ENCODE measurements around the gene ACO2.

Gene ACO2

GRCh38 chr22:41563051-41563711 lies 94.3 kb downstream of the ACO2 start:
- ChIA-PET POLR2A (interaction anchor here (0.6 to 12.8 kb wide), 6 partner anchors 12 to 117 kb away, joined by 3 to 105 read pairs (median 4); partner anchors contain the start of genes DESI1, PMM1 and TOB2), CTCF (interaction anchor here (0.6 to 2.0 kb wide), 4 partner anchors 14 to 35 kb away, joined by 3 to 7 read pairs (median 4); partner anchors contain the start of gene POLR3H)
- H3K9me3 ChIP-seq (ENCODE audit: control insufficient read depth, insufficient read depth, low read depth, low read length): no peaks in the 10 kb centered on the region
- no peaks in the 10 kb centered on the region for H3K36me3 ChIP-seq (ENCODE audit: control insufficient read depth in 2 of 2, insufficient read depth in 1 of 2, low read length in 2 of 2)
- H3K4me1 ChIP-seq (ENCODE audit: control insufficient read depth, insufficient read depth, low read length): peaks cover 3% of the 10 kb centered on the region
- H3K27ac ChIP-seq (ENCODE audit: extremely low read depth, low read depth, low read length): no peak overlapping the region
- TF ChIP-seq ZIC2 (tag by site-specific recombination; IDR thresholded peaks at IDR 0.05): 0 out of 2 replicates have a peak, but pooled peaks have one; percentile 4
- 0 out of 2 replicates have a peak, but pooled peaks have one; percentile 33 for TF ChIP-seq WT1 (tag by site-specific recombination; IDR thresholded peaks at IDR 0.05)
- peak; percentile 87 for TF ChIP-seq ZNF341 (tag by site-specific recombination; IDR thresholded peaks at IDR 0.05; ENCODE audit: low read depth)
- peak; percentile 83 for TF ChIP-seq MYNN (tag by site-specific recombination; IDR thresholded peaks at IDR 0.05; ENCODE audit: borderline replicate concordance)
- TF ChIP-seq ZNF785 (tag by site-specific recombination; IDR thresholded peaks at IDR 0.05): no peak
- peak; percentile 26; the same call in 1 of the 2 replicates for TF ChIP-seq SP7 (tag by site-specific recombination; IDR thresholded peaks at IDR 0.05)
- TF ChIP-seq AEBP2 (tag by site-specific recombination; IDR thresholded peaks at IDR 0.05; ENCODE audit: borderline replicate concordance): no peak
- TF ChIP-seq GLIS1 (tag by site-specific recombination; IDR thresholded peaks at IDR 0.05): peak; percentile 93
- peak; percentile 66 for TF ChIP-seq KLF17 (tag by site-specific recombination; IDR thresholded peaks at IDR 0.05)
- TF ChIP-seq PATZ1 (tag by site-specific recombination; IDR thresholded peaks at IDR 0.05): peak; percentile 63
- TF ChIP-seq ZNF501 (tag by site-specific recombination; IDR thresholded peaks at IDR 0.05): no peak
- no peak overlapping the region for H3K4me3 ChIP-seq (ENCODE audit: low read depth, low read length)

DNA sequence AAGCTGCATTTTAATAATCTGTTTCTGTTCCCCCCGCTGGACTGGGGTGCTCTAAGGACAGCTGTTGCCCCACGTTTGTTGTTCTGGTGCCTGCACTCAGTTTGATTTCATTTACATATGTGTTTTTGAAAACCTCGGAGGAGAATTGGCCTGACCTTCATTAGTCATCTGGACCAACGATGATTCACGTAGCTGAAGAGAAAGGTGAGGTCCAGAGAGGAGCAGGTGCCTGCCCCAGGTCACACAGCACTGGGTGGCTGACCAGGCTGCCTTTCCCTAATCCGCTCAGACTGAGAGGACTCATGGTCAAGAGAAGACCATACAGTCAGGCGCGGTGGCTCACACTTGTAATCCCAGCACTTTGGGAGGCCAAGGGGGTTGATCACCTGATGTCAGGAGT lies 95.6 kb downstream of the ACO2 start:
- H3K4me1 ChIP-seq (ENCODE audit: control insufficient read depth, insufficient read depth, low read length): peaks cover 3% of the 10 kb centered on the region
- no peak overlapping the region for H3K4me3 ChIP-seq (ENCODE audit: low read depth, low read length)
- ChIA-PET CTCF (interaction anchor here (0.7 to 1.2 kb wide), 3 partner anchors 20 to 233 kb away, joined by 3 to 5 read pairs (median 3); partner anchors contain the start of gene POLR3H), POLR2A (interaction anchor here (0.6 kb wide), 1 partner anchor 160 kb away, joined by 3 read pairs; no protein-coding TSS in a partner anchor)
- TF ChIP-seq MYNN (tag by site-specific recombination; IDR thresholded peaks at IDR 0.05; ENCODE audit: borderline replicate concordance) (no peak), ZNF157 (tag by site-specific recombination; IDR thresholded peaks at IDR 0.05) (no peak), ZNF248 (tag by site-specific recombination; IDR thresholded peaks at IDR 0.05) (no peak), ZNF138 (tag by site-specific recombination; IDR thresholded peaks at IDR 0.05; ENCODE audit: borderline replicate concordance) (no peak), HOXC10 (CRISPR knock-in tag; IDR thresholded peaks at IDR 0.05) (no peak), SALL2 (tag by site-specific recombination; IDR thresholded peaks at IDR 0.05; ENCODE audit: borderline replicate concordance) (no peak), ZNF701 (tag by site-specific recombination; IDR thresholded peaks at IDR 0.05) (no peak), ZNF623 (tag by site-specific recombination; IDR thresholded peaks at IDR 0.05) (no peak)
- TF ChIP-seq, protein P1, sequence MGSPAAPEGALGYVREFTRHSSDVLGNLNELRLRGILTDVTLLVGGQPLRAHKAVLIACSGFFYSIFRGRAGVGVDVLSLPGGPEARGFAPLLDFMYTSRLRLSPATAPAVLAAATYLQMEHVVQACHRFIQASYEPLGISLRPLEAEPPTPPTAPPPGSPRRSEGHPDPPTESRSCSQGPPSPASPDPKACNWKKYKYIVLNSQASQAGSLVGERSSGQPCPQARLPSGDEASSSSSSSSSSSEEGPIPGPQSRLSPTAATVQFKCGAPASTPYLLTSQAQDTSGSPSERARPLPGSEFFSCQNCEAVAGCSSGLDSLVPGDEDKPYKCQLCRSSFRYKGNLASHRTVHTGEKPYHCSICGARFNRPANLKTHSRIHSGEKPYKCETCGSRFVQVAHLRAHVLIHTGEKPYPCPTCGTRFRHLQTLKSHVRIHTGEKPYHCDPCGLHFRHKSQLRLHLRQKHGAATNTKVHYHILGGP (tag by site-specific recombination; IDR thresholded peaks at IDR 0.05): no peak
- TF ChIP-seq, protein P2, sequence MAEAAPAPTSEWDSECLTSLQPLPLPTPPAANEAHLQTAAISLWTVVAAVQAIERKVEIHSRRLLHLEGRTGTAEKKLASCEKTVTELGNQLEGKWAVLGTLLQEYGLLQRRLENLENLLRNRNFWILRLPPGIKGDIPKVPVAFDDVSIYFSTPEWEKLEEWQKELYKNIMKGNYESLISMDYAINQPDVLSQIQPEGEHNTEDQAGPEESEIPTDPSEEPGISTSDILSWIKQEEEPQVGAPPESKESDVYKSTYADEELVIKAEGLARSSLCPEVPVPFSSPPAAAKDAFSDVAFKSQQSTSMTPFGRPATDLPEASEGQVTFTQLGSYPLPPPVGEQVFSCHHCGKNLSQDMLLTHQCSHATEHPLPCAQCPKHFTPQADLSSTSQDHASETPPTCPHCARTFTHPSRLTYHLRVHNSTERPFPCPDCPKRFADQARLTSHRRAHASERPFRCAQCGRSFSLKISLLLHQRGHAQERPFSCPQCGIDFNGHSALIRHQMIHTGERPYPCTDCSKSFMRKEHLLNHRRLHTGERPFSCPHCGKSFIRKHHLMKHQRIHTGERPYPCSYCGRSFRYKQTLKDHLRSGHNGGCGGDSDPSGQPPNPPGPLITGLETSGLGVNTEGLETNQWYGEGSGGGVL (tag by site-specific recombination; IDR thresholded peaks at IDR 0.05): no peak
- H3K27ac ChIP-seq (ENCODE audit: extremely low read depth, low read depth, low read length): no peak overlapping the region
- no peaks in the 10 kb centered on the region for H3K9me3 ChIP-seq (ENCODE audit: control insufficient read depth, insufficient read depth, low read depth, low read length)
- H3K36me3 ChIP-seq (ENCODE audit: control insufficient read depth in 2 of 2, insufficient read depth in 1 of 2, low read length in 2 of 2): no peaks in the 10 kb centered on the region
